HEK293 (cell line): Measurements from ENCODE around the gene EDEM3.

ENCODE experiments used
- BCL6B ChIP-seq: fragments of 450-650 bp; formaldehyde crosslinking; IDR thresholded peaks from 2 replicates; pipeline ENCODE4 v1.5.1; 2017; ENCODE audit warnings: missing biosample characterization, missing genetic modification characterization
- EGR2 ChIP-seq: fragments of 450-650 bp; formaldehyde crosslinking; IDR thresholded peaks from 2 replicates; pipeline ENCODE4 v1.5.1; 2016; ENCODE audit warnings: low read depth, missing biosample characterization, missing genetic modification characterization
- HOXD13 ChIP-seq: sonication (generic); formaldehyde crosslinking; IDR thresholded peaks from 2 replicates; pipeline ENCODE4 v1.8.0; 2022; ENCODE audit warnings: missing genetic modification reagents, borderline replicate concordance
- KLF1 ChIP-seq: fragments of 450-650 bp; formaldehyde crosslinking; IDR thresholded peaks from 2 replicates; pipeline ENCODE4 v1.5.1; 2016; ENCODE audit warnings: missing biosample characterization, missing genetic modification characterization
- ZBTB26 ChIP-seq: fragments of 450-650 bp; formaldehyde crosslinking; optimal IDR thresholded peaks from 2 replicates; pipeline ENCODE3; 2016; ENCODE audit warnings: missing biosample characterization, mild to moderate bottlenecking, missing genetic modification characterization
- ZNF10 ChIP-seq: fragments of 450-650 bp; formaldehyde crosslinking; IDR thresholded peaks from 2 replicates; pipeline ENCODE4 v1.5.1; 2017; ENCODE audit warnings: missing biosample characterization, missing genetic modification characterization
- ZNF114 ChIP-seq: fragments of 450-650 bp; formaldehyde crosslinking; IDR thresholded peaks from 2 replicates; pipeline ENCODE4 v1.5.0; 2017; ENCODE audit warnings: missing biosample characterization, missing genetic modification characterization
- ZNF157 ChIP-seq: fragments of 450-650 bp; formaldehyde crosslinking; IDR thresholded peaks from 2 replicates; pipeline ENCODE4 v1.5.1; 2016; ENCODE audit warnings: missing biosample characterization, missing genetic modification characterization
- ZNF174 ChIP-seq: fragments of 450-650 bp; formaldehyde crosslinking; IDR thresholded peaks from 2 replicates; pipeline ENCODE4 v1.5.0; 2017; ENCODE audit warnings: missing biosample characterization, mild to moderate bottlenecking, missing genetic modification characterization
- ZNF2 ChIP-seq: fragments of 450-650 bp; formaldehyde crosslinking; IDR thresholded peaks from 2 replicates; pipeline ENCODE4 v1.5.1; 2016; ENCODE audit warnings: missing biosample characterization, missing genetic modification characterization
- ZNF501 ChIP-seq: fragments of 450-650 bp; formaldehyde crosslinking; IDR thresholded peaks from 2 replicates; pipeline ENCODE4 v1.5.1; 2016; ENCODE audit warnings: missing biosample characterization, missing genetic modification characterization
- ZNF548 ChIP-seq: fragments of 450-650 bp; formaldehyde crosslinking; IDR thresholded peaks from 2 replicates; pipeline ENCODE4 v1.5.1; 2016; ENCODE audit warnings: missing biosample characterization, missing genetic modification characterization
- ZNF585B ChIP-seq: fragments of 450-650 bp; formaldehyde crosslinking; IDR thresholded peaks from 2 replicates; pipeline ENCODE4 v1.5.1; 2016; ENCODE audit warnings: missing biosample characterization, missing genetic modification characterization
- ZNF610 ChIP-seq: fragments of 450-650 bp; formaldehyde crosslinking; IDR thresholded peaks from 2 replicates; pipeline ENCODE4 v1.5.1; 2016; ENCODE audit warnings: missing biosample characterization, missing genetic modification characterization, borderline replicate concordance
- ZNF624 ChIP-seq: fragments of 450-650 bp; formaldehyde crosslinking; IDR thresholded peaks from 2 replicates; pipeline ENCODE4 v1.5.1; 2017; ENCODE audit warnings: missing biosample characterization, missing genetic modification characterization
- ZNF639 ChIP-seq: fragments of 450-650 bp; formaldehyde crosslinking; IDR thresholded peaks from 2 replicates; pipeline ENCODE4 v1.5.1; 2016; ENCODE audit warnings: missing biosample characterization, missing genetic modification characterization
- ZNF658 ChIP-seq: fragments of 450-650 bp; formaldehyde crosslinking; IDR thresholded peaks from 2 replicates; pipeline ENCODE4; 2016; ENCODE audit warnings: missing biosample characterization, missing genetic modification characterization
- ZNF660 ChIP-seq: fragments of 450-650 bp; IDR thresholded peaks from 2 replicates; pipeline ENCODE4 v1.5.1; 2018; ENCODE audit warnings: missing biosample characterization, mild to moderate bottlenecking, missing genetic modification characterization
- ZNF837 ChIP-seq: fragments of 450-650 bp; formaldehyde crosslinking; IDR thresholded peaks from 2 replicates; pipeline ENCODE4 v1.5.1; 2016; ENCODE audit warnings: missing biosample characterization, missing genetic modification characterization
- ZNF843 ChIP-seq: fragments of 450-650 bp; formaldehyde crosslinking; IDR thresholded peaks from 2 replicates; pipeline ENCODE4 v1.5.1; 2016; ENCODE audit warnings: missing biosample characterization, missing genetic modification characterization
- TF ChIP-seq, protein P1 (sequence below): fragments of 450-650 bp; formaldehyde crosslinking; IDR thresholded peaks from 2 replicates; pipeline ENCODE4 v1.5.1; 2016; ENCODE audit warnings: missing biosample characterization, missing genetic modification characterization
- TF ChIP-seq, protein P2 (sequence below): fragments of 450-650 bp; formaldehyde crosslinking; IDR thresholded peaks from 2 replicates; pipeline ENCODE4 v1.5.1; 2016; ENCODE audit warnings: missing biosample characterization, missing genetic modification characterization, borderline replicate concordance
- TF ChIP-seq, protein P3 (sequence below): fragments of 450-650 bp; formaldehyde crosslinking; IDR thresholded peaks from 2 replicates; pipeline ENCODE4 v1.5.1; 2016; ENCODE audit warnings: missing biosample characterization, missing genetic modification characterization
- TF ChIP-seq, protein P4 (sequence below): fragments of 450-650 bp; formaldehyde crosslinking; IDR thresholded peaks from 2 replicates; pipeline ENCODE4 v1.5.1; 2016; ENCODE audit warnings: missing biosample characterization, missing genetic modification characterization
- TF ChIP-seq, protein P5 (sequence below): fragments of 450-650 bp; formaldehyde crosslinking; IDR thresholded peaks from 2 replicates; pipeline ENCODE4 v1.5.1; 2017; ENCODE audit warnings: missing biosample characterization, missing genetic modification characterization

The EDEM3 gene

GRCh38 chr1:184754476-184755225 lies at the start of gene EDEM3 (continued):
- TF ChIP-seq ZNF639 (tag by site-specific recombination) (no peak), EGR2 (tag by site-specific recombination) (peak; percentile 69), ZNF548 (tag by site-specific recombination) (no peak), ZNF501 (peak; percentile 90), ZNF157 (no peak), BCL6B (0 out of 2 replicates have a peak, but pooled peaks have one; percentile 9), ZNF114 (no peak), ZNF837 (tag by site-specific recombination) (no peak), ZNF174 (tag by site-specific recombination) (no peak), HOXD13 (no peak), ZNF843 (tag by site-specific recombination) (peak; percentile 15; the same call in 1 of the 2 replicates), ZNF2 (0 out of 2 replicates have a peak, but pooled peaks have one; percentile 28), ZNF610 (0 out of 2 replicates have a peak, but pooled peaks have one; percentile 9), ZBTB26 (tag by site-specific recombination) (peak; percentile 90), ZNF624 (tag by site-specific recombination) (no peak), ZNF660 (tag by site-specific recombination) (peak; percentile 5; the same call in 1 of the 2 replicates), ZNF658 (tag by site-specific recombination) (no peak), ZNF10 (tag by site-specific recombination) (no peak), ZNF585B (no peak), KLF1 (tag by site-specific recombination) (peak; percentile 74)
- TF ChIP-seq, protein P1, sequence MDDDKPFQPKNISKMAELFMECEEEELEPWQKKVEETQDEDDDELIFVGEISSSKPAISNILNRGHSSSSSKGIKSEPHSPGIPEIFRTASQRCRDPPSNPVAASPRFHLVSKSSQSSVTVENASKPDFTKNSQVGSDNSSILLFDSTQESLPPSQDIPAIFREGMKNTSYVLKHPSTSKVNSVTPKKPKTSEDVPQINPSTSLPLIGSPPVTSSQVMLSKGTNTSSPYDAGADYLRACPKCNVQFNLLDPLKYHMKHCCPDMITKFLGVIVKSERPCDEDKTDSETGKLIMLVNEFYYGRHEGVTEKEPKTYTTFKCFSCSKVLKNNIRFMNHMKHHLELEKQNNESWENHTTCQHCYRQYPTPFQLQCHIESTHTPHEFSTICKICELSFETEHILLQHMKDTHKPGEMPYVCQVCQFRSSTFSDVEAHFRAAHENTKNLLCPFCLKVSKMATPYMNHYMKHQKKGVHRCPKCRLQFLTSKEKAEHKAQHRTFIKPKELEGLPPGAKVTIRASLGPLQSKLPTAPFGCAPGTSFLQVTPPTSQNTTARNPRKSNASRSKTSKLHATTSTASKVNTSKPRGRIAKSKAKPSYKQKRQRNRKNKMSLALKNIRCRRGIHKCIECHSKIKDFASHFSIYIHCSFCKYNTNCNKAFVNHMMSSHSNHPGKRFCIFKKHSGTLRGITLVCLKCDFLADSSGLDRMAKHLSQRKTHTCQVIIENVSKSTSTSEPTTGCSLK (tag by site-specific recombination) = no peak
- TF ChIP-seq, protein P2, sequence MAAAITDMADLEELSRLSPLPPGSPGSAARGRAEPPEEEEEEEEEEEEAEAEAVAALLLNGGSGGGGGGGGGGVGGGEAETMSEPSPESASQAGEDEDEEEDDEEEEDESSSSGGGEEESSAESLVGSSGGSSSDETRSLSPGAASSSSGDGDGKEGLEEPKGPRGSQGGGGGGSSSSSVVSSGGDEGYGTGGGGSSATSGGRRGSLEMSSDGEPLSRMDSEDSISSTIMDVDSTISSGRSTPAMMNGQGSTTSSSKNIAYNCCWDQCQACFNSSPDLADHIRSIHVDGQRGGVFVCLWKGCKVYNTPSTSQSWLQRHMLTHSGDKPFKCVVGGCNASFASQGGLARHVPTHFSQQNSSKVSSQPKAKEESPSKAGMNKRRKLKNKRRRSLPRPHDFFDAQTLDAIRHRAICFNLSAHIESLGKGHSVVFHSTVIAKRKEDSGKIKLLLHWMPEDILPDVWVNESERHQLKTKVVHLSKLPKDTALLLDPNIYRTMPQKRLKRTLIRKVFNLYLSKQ (tag by site-specific recombination) = no peak
- TF ChIP-seq, protein P3, sequence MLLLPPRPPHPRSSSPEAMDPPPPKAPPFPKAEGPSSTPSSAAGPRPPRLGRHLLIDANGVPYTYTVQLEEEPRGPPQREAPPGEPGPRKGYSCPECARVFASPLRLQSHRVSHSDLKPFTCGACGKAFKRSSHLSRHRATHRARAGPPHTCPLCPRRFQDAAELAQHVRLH (tag by site-specific recombination) = peak; percentile 89
- TF ChIP-seq, protein P4, sequence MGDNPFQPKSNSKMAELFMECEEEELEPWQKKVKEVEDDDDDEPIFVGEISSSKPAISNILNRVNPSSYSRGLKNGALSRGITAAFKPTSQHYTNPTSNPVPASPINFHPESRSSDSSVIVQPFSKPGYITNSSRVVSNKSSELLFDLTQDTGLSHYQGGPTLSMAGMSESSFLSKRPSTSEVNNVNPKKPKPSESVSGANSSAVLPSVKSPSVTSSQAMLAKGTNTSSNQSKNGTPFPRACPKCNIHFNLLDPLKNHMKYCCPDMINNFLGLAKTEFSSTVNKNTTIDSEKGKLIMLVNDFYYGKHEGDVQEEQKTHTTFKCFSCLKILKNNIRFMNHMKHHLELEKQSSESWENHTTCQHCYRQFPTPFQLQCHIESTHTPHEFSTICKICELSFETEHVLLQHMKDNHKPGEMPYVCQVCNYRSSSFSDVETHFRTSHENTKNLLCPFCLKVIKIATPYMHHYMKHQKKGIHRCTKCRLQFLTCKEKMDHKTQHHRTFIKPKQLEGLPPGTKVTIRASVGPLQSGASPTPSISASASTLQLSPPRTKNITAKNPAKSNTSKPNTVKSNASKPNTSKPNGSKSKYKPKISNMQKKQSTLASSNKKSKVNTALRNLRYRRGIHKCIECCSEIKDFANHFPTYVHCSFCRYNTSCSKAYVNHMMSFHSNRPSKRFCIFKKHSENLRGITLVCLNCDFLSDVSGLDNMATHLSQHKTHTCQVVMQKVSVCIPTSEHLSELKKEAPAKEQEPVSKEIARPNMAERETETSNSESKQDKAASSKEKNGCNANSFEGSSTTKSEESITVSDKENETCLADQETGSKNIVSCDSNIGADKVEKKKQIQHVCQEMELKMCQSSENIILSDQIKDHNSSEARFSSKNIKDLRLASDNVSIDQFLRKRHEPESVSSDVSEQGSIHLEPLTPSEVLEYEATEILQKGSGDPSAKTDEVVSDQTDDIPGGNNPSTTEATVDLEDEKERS (tag by site-specific recombination) = no peak
- TF ChIP-seq, protein P5, sequence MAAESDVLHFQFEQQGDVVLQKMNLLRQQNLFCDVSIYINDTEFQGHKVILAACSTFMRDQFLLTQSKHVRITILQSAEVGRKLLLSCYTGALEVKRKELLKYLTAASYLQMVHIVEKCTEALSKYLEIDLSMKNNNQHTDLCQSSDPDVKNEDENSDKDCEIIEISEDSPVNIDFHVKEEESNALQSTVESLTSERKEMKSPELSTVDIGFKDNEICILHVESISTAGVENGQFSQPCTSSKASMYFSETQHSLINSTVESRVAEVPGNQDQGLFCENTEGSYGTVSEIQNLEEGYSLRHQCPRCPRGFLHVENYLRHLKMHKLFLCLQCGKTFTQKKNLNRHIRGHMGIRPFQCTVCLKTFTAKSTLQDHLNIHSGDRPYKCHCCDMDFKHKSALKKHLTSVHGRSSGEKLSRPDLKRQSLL = peak; percentile 53
